GM20431 (cell line): ENCODE data around the gene NRG2.

Source experiments
- in situ Hi-C: fragments of 300-500 bp; cut with MseI, MboI; formaldehyde crosslinking; loops from one replicate; pipeline ENCODE4 v1.15.0; 2020; ENCODE audit warnings: low sequenced_read_pairs; ENCODE audit not compliant: unreplicated experiment

NRG2 gene

GRCh38 chr5:139889410-139889809 lies 153.7 kb downstream of the NRG2 start:
- in situ Hi-C loops, result no loop called here

- in situ Hi-C loops, result no loop called here
These were observed 154.7 kb downstream of the NRG2 start for GRCh38 chr5:139888370-139888769.

GRCh38 chr5:139886213-139886612 lies 156.9 kb downstream of the NRG2 start:
- in situ Hi-C loops, result no loop called here

- in situ Hi-C loops, result no loop called here
These were observed 157.3 kb downstream of the NRG2 start for GRCh38 chr5:139885857-139886208.

GRCh38 chr5:139885172-139885856 lies 157.8 kb downstream of the NRG2 start:
- in situ Hi-C loops, result no loop called here

- in situ Hi-C loops, result no loop called here
These were observed 158.4 kb downstream of the NRG2 start for GRCh38 chr5:139884734-139885133.

- in situ Hi-C loops, result no loop called here
These were observed 159.0 kb downstream of the NRG2 start for GRCh38 chr5:139884144-139884543.

GRCh38 chr5:139882961-139883539 lies 160.0 kb downstream of the NRG2 start:
- in situ Hi-C loops, result no loop called here

GRCh38 chr5:139882316-139882715 lies 160.8 kb downstream of the NRG2 start:
- in situ Hi-C loops, result no loop called here

GRCh38 chr5:139881143-139881733 lies 161.9 kb downstream of the NRG2 start:
- in situ Hi-C loops, result no loop called here

- in situ Hi-C loops, result no loop called here
These were observed 162.5 kb downstream of the NRG2 start for GRCh38 chr5:139880416-139881142.

GRCh38 chr5:139878093-139878492 lies 165.0 kb downstream of the NRG2 start:
- in situ Hi-C loops, result no loop called here

GRCh38 chr5:139877129-139877597 lies 165.9 kb downstream of the NRG2 start:
- in situ Hi-C loops, result no loop called here

- in situ Hi-C loops, result no loop called here
These were observed 167.1 kb downstream of the NRG2 start for GRCh38 chr5:139875957-139876356.

- in situ Hi-C loops, result no loop called here
These were observed 170.0 kb downstream of the NRG2 start for GRCh38 chr5:139872851-139873794.

- in situ Hi-C loops, result no loop called here
These were observed 170.9 kb downstream of the NRG2 start for GRCh38 chr5:139872052-139872766.

GRCh38 chr5:139871614-139872013 lies 171.5 kb downstream of the NRG2 start:
- in situ Hi-C loops, result no loop called here

- in situ Hi-C loops, result no loop called here
These were observed 172.4 kb downstream of the NRG2 start for GRCh38 chr5:139870677-139871076.

GRCh38 chr5:139869042-139869790 lies 173.9 kb downstream of the NRG2 start:
- in situ Hi-C loops, result no loop called here
